ENCODE data around the gene RORC. TPM values are rescaled to one million over a fixed set of nuclear protein-coding genes. Genes with fewer than 3 reads are reported as not detected.

The RORC gene
- total RNA-seq, 1 experiment from 2014 or later, result 0.26 TPM

GRCh38 chr1:151811181-151811580 lies 20.4 kb downstream of the RORC start:
- Histone ChIP-seq H3K36me3 (ENCODE audit: low read depth, low read length) (no peaks in the 10 kb centered on the region), H3F3A (ENCODE audit: low read length, unreplicated experiment) (no peaks in the 10 kb centered on the region), H3K4me3 (ENCODE audit: low read length) (no peak overlapping the region), H3K9ac (ENCODE audit: low read length) (no peak overlapping the region), H2AFZ (ENCODE audit: low read length) (no peak overlapping the region), H3K79me2 (ENCODE audit: low read length) (no peaks in the 10 kb centered on the region), H3K9me3 (ENCODE audit: low read length) (no peaks in the 10 kb centered on the region), H3K27me3 (ENCODE audit: low read length) (0 out of 2 replicates have a peak, but pooled peaks cover under 1% of the 10 kb centered on the region), H3K4me1 (ENCODE audit: insufficient read depth, low read length) (no peaks in the 10 kb centered on the region), H3K27ac (ENCODE audit: low read length) (no peak overlapping the region), H4K20me1 (ENCODE audit: low read length) (no peaks in the 10 kb centered on the region), H3K9me2 (replicated peaks; ENCODE audit: low read length) (no peaks in the 10 kb centered on the region), H3K4me2 (ENCODE audit: low read length) (no peak overlapping the region)
- TF ChIP-seq, protein P1, sequence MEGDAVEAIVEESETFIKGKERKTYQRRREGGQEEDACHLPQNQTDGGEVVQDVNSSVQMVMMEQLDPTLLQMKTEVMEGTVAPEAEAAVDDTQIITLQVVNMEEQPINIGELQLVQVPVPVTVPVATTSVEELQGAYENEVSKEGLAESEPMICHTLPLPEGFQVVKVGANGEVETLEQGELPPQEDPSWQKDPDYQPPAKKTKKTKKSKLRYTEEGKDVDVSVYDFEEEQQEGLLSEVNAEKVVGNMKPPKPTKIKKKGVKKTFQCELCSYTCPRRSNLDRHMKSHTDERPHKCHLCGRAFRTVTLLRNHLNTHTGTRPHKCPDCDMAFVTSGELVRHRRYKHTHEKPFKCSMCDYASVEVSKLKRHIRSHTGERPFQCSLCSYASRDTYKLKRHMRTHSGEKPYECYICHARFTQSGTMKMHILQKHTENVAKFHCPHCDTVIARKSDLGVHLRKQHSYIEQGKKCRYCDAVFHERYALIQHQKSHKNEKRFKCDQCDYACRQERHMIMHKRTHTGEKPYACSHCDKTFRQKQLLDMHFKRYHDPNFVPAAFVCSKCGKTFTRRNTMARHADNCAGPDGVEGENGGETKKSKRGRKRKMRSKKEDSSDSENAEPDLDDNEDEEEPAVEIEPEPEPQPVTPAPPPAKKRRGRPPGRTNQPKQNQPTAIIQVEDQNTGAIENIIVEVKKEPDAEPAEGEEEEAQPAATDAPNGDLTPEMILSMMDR (conservative IDR thresholded peaks at IDR 0.05; ENCODE audit: low read depth, low read length), result no peak
- no peak for TF ChIP-seq EZH2 (IDR thresholded peaks at IDR 0.05; ENCODE audit: low read length, unreplicated experiment)
- no peak for TF ChIP-seq EZH2phosphoT487 (IDR thresholded peaks at IDR 0.05; ENCODE audit: borderline replicate concordance, low read length)
- intact Hi-C loops (cut with micrococcal nuclease), result no loop called here
- DNase-seq (no peak), ATAC-seq (no peak)
- BruUV-seq (replicated peaks), result no TSS peak
- ChIA-PET CTCF (interaction anchor here (0.5 kb wide), 1 partner anchor 53 kb away, joined by 8 read pairs; no protein-coding TSS in a partner anchor), POLR2A (ENCODE audit: unreplicated experiment) (no interaction called here)

- no peak overlapping the region for H3K4me2 ChIP-seq (ENCODE audit: low read length)
- H3K4me3 ChIP-seq (ENCODE audit: low read length), result no peak overlapping the region
- H4K20me1 ChIP-seq (ENCODE audit: low read length), result no peaks in the 10 kb centered on the region
- H2AFZ ChIP-seq (ENCODE audit: low read length), result no peak overlapping the region
- H3K9me3 ChIP-seq (ENCODE audit: low read length), result no peaks in the 10 kb centered on the region
- POLR2A ChIA-PET (ENCODE audit: unreplicated experiment), result interaction anchor here (0.6 kb wide), 1 partner anchor 438 kb away, joined by 3 read pairs; the partner anchor contains the start of gene SELENBP1
- peaks cover 8% of the 10 kb centered on the region for H3K27me3 ChIP-seq (ENCODE audit: low read length)
- no peaks in the 10 kb centered on the region for H3K79me2 ChIP-seq (ENCODE audit: low read length)
- H3K36me3 ChIP-seq (ENCODE audit: low read depth, low read length), result no peaks in the 10 kb centered on the region
- DNase-seq, result no peak
- no peaks in the 10 kb centered on the region for H3K9me2 ChIP-seq (replicated peaks; ENCODE audit: low read length)
- CTCF ChIA-PET, result no interaction called here
- TF ChIP-seq EZH2 (IDR thresholded peaks at IDR 0.05; ENCODE audit: low read length, unreplicated experiment) (no peak), EZH2phosphoT487 (IDR thresholded peaks at IDR 0.05; ENCODE audit: borderline replicate concordance, low read length) (no peak)
- TF ChIP-seq, protein P1 (conservative IDR thresholded peaks at IDR 0.05; ENCODE audit: low read depth, low read length), result no peak
- H3K27ac ChIP-seq (ENCODE audit: low read length), result no peak overlapping the region
- intact Hi-C loops (cut with micrococcal nuclease), result no loop called here
- H3K4me1 ChIP-seq (ENCODE audit: insufficient read depth, low read length), result no peaks in the 10 kb centered on the region
- no peak overlapping the region for H3K9ac ChIP-seq (ENCODE audit: low read length)
- BruUV-seq (replicated peaks), result no TSS peak
- no peaks in the 10 kb centered on the region for H3F3A ChIP-seq (ENCODE audit: low read length, unreplicated experiment)
- ATAC-seq, result no peak
Measured at GRCh38 chr1:151809985-151810556, 21.5 kb downstream of the RORC start.

- Histone ChIP-seq H3K79me2 (ENCODE audit: low read length) (no peaks in the 10 kb centered on the region), H3K4me2 (ENCODE audit: low read length) (no peak overlapping the region), H3F3A (ENCODE audit: low read length, unreplicated experiment) (no peaks in the 10 kb centered on the region), H3K27ac (ENCODE audit: low read length) (no peak overlapping the region), H3K4me3 (ENCODE audit: low read length) (no peak overlapping the region), H3K4me1 (ENCODE audit: insufficient read depth, low read length) (no peaks in the 10 kb centered on the region), H3K9me2 (replicated peaks; ENCODE audit: low read length) (no peaks in the 10 kb centered on the region), H4K20me1 (ENCODE audit: low read length) (no peaks in the 10 kb centered on the region), H2AFZ (ENCODE audit: low read length) (no peak overlapping the region), H3K9me3 (ENCODE audit: low read length) (no peaks in the 10 kb centered on the region), H3K36me3 (ENCODE audit: low read depth, low read length) (no peaks in the 10 kb centered on the region), H3K9ac (ENCODE audit: low read length) (no peak overlapping the region), H3K27me3 (ENCODE audit: low read length) (peaks cover 15% of the 10 kb centered on the region)
- TF ChIP-seq EZH2phosphoT487 (IDR thresholded peaks at IDR 0.05; ENCODE audit: borderline replicate concordance, low read length), result no peak
- TF ChIP-seq, protein P1 (conservative IDR thresholded peaks at IDR 0.05; ENCODE audit: low read depth, low read length), result no peak
- no peak for TF ChIP-seq EZH2 (IDR thresholded peaks at IDR 0.05; ENCODE audit: low read length, unreplicated experiment)
- ChIA-PET CTCF (no interaction called here), POLR2A (ENCODE audit: unreplicated experiment) (interaction anchor here (0.6 kb wide), 2 partner anchors 437 to 1183 kb away, joined by 3 read pairs; partner anchors contain the start of gene SELENBP1)
- DNase-seq (no peak), ATAC-seq (no peak)
- intact Hi-C loops (cut with micrococcal nuclease), result no loop called here
- BruUV-seq (replicated peaks), result no TSS peak
Measured at GRCh38 chr1:151809290-151809984, 22.2 kb downstream of the RORC start.
